ENCODE results near the gene KCNK7. TPM values are rescaled to one million over a fixed set of nuclear protein-coding genes. Genes with fewer than 3 reads are reported as not detected.
A peak's percentile ranks its signal among the peaks of the same experiment; 100 is the strongest.

The KCNK7 gene
- total RNA-seq, result 0.60 and 1.3 TPM in 2 replicates
- 0.17 and 0.19 TPM in 2 replicates for polyA plus RNA-seq
- 0.13 and 0.21 TPM in 2 replicates for polyA plus RNA-seq (2011; cell fraction: cytosol; rRNA removed)
- 0.66 and 0.87 TPM in 2 replicates for polyA plus RNA-seq (2011; cell fraction: nucleus; rRNA removed)
- 0.70 TPM in 1 of 2 replicates, not detected in the other for polyA plus RNA-seq (2012)
- 0.51 TPM in 1 of 2 replicates, not detected in the other for polyA minus RNA-seq
- not detected for polyA minus RNA-seq (2011; cell fraction: cytosol; rRNA and poly(A)+ RNA removed)
- polyA minus RNA-seq (2011; cell fraction: nucleus; rRNA and poly(A)+ RNA removed), result 0.34 TPM in 1 of 2 replicates, not detected in the other
- percentile 29 among the genes with signal in this experiment for Bru-seq, nascent RNA
- percentile 38 among the genes with signal in this experiment for BruChase-seq, experiment 1, labeled RNA remaining after a 6-hour chase
- BruChase-seq, experiment 2, labeled RNA remaining after a 2-hour chase, result percentile 37 among the genes with signal in this experiment
- long read RNA-seq, result 0 reads

- FAIRE-seq, result no peak
- peaks cover 7% of the 10 kb centered on the region for H3K4me1 ChIP-seq (ENCODE audit: control insufficient read depth, extremely low read depth, insufficient read depth, low read length)
- dilution Hi-C loops (cut with MboI; ENCODE audit: extremely low pct_ligation_motif_present, low sequenced_read_pairs) (no loop called here), intact Hi-C loops (cut with micrococcal nuclease) (no loop called here)
- H3K9ac ChIP-seq (replicated peaks; ENCODE audit: extremely low read depth, insufficient read depth, low read length), result no peak within 1 kb of the TSS
- DNase-seq (ENCODE audit: low read depth, low spot score), result no peak
- BruUV-seq (replicated peaks), result no TSS peak
- H3K9me1 ChIP-seq (replicated peaks; ENCODE audit: control insufficient read depth, extremely low read depth, insufficient read depth, low read length), result no peaks in the 10 kb centered on the region
- ChIA-PET CTCF (interaction anchor here (2.4 to 12.2 kb wide), 4 partner anchors 8 to 55 kb away, joined by 9 to 206 read pairs (median 36); partner anchors contain the start of genes MAP3K11 and PCNX3), POLR2A (no interaction called here)
- no peaks in the 10 kb centered on the region for H3K9me3 ChIP-seq (replicated peaks; ENCODE audit: control insufficient read depth, insufficient read depth, low read length)
- peaks cover 8 to 29% of the 10 kb centered on the region in 2 experiments for H3K36me3 ChIP-seq (ENCODE audit: control insufficient read depth in 2 of 2, extremely low read depth in 1 of 2, insufficient read depth in 2 of 2, low read length in 2 of 2)
- H3K79me2 ChIP-seq (ENCODE audit: control insufficient read depth, insufficient read depth, low read length), result no peaks in the 10 kb centered on the region
- TF ChIP-seq POLR2AphosphoS5 (IDR thresholded peaks at IDR 0.05; ENCODE audit: insufficient read depth, low read depth, low read length) (peak; percentile 13), GATA2 (IDR thresholded peaks at IDR 0.05; ENCODE audit: insufficient read depth, insufficient read length, low read depth, low read length) (no peak)
- no peaks in the 10 kb centered on the region for H3K27me3 ChIP-seq (ENCODE audit: control insufficient read depth in 2 of 2, insufficient read depth in 2 of 2, low read length in 2 of 2)
- no peak within 1 kb of the TSS for H2AFZ ChIP-seq (ENCODE audit: low read depth, low read length)
- H3K27ac ChIP-seq (ENCODE audit: insufficient read depth, low read depth, low read length), result no peak within 1 kb of the TSS
- H3K4me2 ChIP-seq (ENCODE audit: insufficient read depth, low read length), result no peak within 1 kb of the TSS
- no peak within 1 kb of the TSS for H3K4me3 ChIP-seq (replicated peaks in 1 of 3; ENCODE audit: insufficient read depth in 1 of 3, low read depth in 1 of 3, low read length in 3 of 3)
- H4K20me1 ChIP-seq (replicated peaks; ENCODE audit: control insufficient read depth, extremely low read depth, insufficient read depth, low read length), result no peaks in the 10 kb centered on the region
Measured at GRCh38 chr11:65595543-65596281, at the start of gene KCNK7. Gene KCNK7, minus strand, starts transcription at chr11:65595800. Its CDS starts 28 bp downstream, at chr11:65595772.

- Histone ChIP-seq H3K9me1 (replicated peaks; ENCODE audit: control insufficient read depth, extremely low read depth, insufficient read depth, low read length) (no peaks in the 10 kb centered on the region), H3K9me3 (replicated peaks; ENCODE audit: control insufficient read depth, insufficient read depth, low read length) (no peaks in the 10 kb centered on the region), H3K79me2 (ENCODE audit: control insufficient read depth, insufficient read depth, low read length) (peaks cover 8% of the 10 kb centered on the region), H3K9ac (replicated peaks; ENCODE audit: extremely low read depth, insufficient read depth, low read length) (no peak overlapping the region), H3K36me3 (ENCODE audit: control insufficient read depth in 2 of 2, extremely low read depth in 1 of 2, insufficient read depth in 2 of 2, low read length in 2 of 2) (peaks cover 3 to 30% of the 10 kb centered on the region in 2 experiments), H4K20me1 (replicated peaks; ENCODE audit: control insufficient read depth, extremely low read depth, insufficient read depth, low read length) (no peaks in the 10 kb centered on the region), H2AFZ (ENCODE audit: low read depth, low read length) (no peak overlapping the region), H3K4me2 (ENCODE audit: insufficient read depth, low read length) (no peak overlapping the region), H3K4me1 (ENCODE audit: control insufficient read depth, extremely low read depth, insufficient read depth, low read length) (peaks cover 32% of the 10 kb centered on the region), H3K4me3 (replicated peaks in 1 of 3; ENCODE audit: insufficient read depth in 1 of 3, low read depth in 1 of 3, low read length in 3 of 3) (no peak overlapping the region), H3K27me3 (ENCODE audit: control insufficient read depth in 2 of 2, insufficient read depth in 2 of 2, low read length in 2 of 2) (no peaks in the 10 kb centered on the region), H3K27ac (ENCODE audit: insufficient read depth, low read depth, low read length) (no peak overlapping the region)
- dilution Hi-C loops (cut with MboI; ENCODE audit: extremely low pct_ligation_motif_present, low sequenced_read_pairs) (no loop called here), intact Hi-C loops (cut with micrococcal nuclease) (no loop called here)
- ChIA-PET POLR2A (no interaction called here), CTCF (interaction anchor here (0.6 kb wide), 1 partner anchor 66 kb away, joined by 3 read pairs; no protein-coding TSS in a partner anchor)
- DNase-seq (ENCODE audit: low read depth, low spot score) (no peak), FAIRE-seq (no peak)
- BruUV-seq (replicated peaks), result no TSS peak
- TF ChIP-seq MYC (IDR thresholded peaks at IDR 0.05; ENCODE audit: low read depth, low read length) (no peak), POLR2AphosphoS5 (IDR thresholded peaks at IDR 0.05; ENCODE audit: insufficient read depth, low read depth, low read length) (no peak), EZH2 (IDR thresholded peaks at IDR 0.05; ENCODE audit: borderline replicate concordance, low read depth, low read length, severe bottlenecking) (no peak), MAX (IDR thresholded peaks at IDR 0.05; ENCODE audit: insufficient read depth, insufficient read length) (no peak), CTCF (IDR thresholded peaks at IDR 0.05; ENCODE audit: extremely low read depth in 1 of 2, insufficient read depth in 1 of 2, low read depth in 1 of 2, low read length in 2 of 2) (no peak), JUN (IDR thresholded peaks at IDR 0.05; ENCODE audit: borderline replicate concordance, insufficient read depth, insufficient read length, low read depth) (no peak), POLR2A (IDR thresholded peaks at IDR 0.05; ENCODE audit: low read depth, low read length) (no peak), FOS (IDR thresholded peaks at IDR 0.05; ENCODE audit: borderline replicate concordance, insufficient read depth, low read length) (no peak), GATA2 (IDR thresholded peaks at IDR 0.05; ENCODE audit: insufficient read depth, insufficient read length, low read depth, low read length) (no peak)
Measured at GRCh38 chr11:65644837-65645236, 49.2 kb upstream of the KCNK7 start.

All from endothelial cell of umbilical vein (primary cell).